Germinal center (tissue), 1 donor: ENCODE measurements around the gene INTS3.
"Not testable (repeated sequence)": the region's sequence is repeated elsewhere in the genome, so short reads cannot be mapped to it uniquely, and the experiment has no call there.

Experiments
- DNase-seq: peaks from one replicate; pipeline ENCODE4 v3.0.0; 2012; ENCODE audit warnings: mixed read lengths, low spot score

INTS3 gene

GRCh38 chr1:153763365-153764225 lies 35.7 kb downstream of the INTS3 start:
- DNase-seq = no peak

DNA sequence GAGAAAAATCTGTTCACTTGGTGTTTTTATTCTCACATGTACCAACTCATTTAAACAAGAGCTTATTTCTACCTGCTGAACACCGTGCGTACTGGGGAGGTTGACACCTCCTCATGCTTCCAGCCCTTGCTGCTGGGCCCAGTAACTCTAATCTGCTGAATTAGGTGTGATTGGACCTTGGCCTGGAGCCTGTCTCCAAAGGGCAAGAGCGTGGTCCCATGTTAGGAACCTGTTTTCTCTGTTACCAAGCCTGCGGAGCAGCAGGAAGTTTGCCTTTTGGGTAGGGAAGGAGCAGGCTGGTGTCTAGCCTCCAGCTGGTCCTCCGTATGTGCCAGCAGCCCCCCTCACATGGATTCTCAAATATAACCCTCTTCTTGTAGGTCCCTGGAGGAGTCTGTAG lies 36.5 kb downstream of the INTS3 start:
- no peak for DNase-seq

DNA sequence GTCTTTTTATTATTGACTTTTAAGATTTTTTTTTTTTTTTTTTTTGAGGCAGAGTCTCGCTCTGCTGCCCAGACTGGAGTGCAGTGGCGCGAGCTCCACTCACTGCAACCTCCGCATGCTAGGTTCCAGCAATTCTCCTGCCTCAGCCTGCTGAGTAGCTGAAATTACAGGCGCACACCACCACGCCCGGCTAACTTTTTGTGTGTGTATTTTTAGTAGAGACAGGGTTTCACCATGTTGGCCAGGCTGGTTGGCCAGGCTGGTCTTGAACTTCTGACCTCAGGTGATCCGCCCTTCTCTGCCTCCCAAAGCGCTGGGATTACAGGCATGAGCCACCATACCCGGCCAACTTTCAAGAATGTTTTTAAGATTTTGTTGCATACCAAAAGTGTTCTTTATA lies 38.8 kb downstream of the INTS3 start:
- DNase-seq = not testable (repeated sequence)

DNA sequence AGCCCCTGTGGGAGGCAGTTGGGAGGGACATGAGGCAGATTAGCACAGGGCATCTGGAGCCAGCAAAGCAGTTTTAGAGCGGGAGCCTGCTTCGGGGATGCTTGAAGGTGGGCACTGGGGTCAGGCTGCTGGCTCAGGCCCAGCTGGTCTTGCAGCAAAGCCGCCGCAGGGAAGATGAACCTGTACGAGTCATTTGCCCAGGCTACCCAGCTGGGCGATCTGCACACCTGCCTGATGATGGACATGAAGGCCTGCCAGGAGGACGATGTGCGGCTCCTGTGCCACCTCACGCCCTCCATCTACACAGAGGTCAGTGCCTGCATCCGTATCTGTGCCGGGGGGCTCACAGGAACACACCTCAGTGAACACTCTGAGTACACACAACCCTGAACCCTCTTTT lies 39.7 kb downstream of the INTS3 start:
- DNase-seq = no peak

GRCh38 chr1:153768316-153769181 lies 40.7 kb downstream of the INTS3 start:
- no peak for DNase-seq

DNA sequence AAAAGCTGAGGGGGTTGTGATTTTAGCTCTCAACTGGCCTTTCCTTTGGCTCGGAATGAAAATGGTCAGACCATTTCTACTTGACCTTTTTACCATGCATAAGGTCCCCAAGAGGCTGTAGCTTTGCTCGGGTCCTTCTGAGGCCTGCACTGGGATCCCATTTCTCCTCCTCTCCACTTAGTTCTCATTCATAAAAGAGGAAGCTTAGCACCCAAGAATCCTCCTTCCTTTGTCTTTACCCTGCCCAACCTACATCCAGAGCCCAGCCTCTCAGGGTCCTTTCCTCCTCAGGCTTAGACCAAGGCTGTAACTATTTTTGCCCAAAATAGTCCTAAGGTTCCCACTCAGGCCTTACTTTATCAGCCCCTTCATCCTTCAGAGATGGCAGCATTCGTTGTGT lies 41.4 kb downstream of the INTS3 start:
- DNase-seq = no peak

- DNase-seq = no peak
Observed at GRCh38 chr1:153770797-153771196, 42.9 kb downstream of the INTS3 start.

DNA sequence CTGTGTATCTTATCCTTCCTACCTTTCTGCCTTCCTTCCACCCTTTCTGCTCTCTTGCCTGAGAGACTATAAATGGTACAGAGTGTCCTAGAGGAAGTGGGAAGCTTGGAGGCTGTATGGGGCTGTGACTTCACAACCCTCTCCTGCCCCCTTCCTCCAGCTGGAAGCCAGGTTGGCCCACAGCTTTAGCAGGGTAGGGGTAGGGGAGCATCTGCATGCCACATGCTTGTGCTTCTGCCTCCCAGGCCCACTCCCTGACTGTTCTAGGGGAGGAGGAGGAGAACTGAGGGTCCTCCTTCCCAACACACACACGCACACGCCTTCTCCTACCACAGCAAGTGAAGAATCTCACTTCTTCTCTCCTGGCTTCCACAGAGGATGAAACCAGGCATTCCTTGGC lies 43.4 kb downstream of the INTS3 start:
- no peak for DNase-seq

DNA sequence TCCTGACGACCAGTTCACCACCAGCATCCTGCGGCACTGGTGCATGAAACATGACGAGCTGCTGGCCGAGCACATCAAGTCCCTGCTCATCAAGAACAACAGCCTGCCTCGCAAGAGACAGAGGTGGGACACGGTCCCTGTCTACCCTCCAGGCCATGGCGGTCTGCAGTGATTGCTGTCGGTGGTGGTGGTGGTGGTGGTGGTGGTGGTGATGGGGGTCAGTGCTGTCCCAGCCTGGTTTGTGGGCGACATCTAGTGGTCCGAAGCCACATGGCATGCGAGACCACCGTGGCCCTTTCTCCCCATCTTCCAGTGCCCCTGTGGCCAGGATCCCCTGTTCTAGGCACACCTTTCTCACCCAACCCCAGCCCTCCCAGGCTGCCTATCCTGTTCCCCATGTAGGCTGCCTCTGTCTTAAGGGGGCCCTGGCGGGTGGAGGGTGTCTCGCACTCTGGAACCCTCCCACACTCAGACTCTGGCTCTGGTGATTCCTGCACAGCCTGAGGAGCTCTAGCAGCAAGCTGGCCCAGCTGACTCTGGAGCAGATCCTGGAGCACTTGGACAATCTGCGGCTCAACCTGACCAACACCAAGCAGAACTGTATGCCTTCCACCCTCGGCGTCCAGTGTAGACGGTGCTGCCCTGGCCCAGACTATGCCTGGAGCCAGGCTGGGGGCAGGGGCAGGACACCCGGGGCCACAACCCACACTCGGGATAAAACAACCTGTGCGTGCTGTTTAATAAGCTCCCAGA lies 44.2 kb downstream of the INTS3 start:
- DNase-seq = no peak

DNA sequence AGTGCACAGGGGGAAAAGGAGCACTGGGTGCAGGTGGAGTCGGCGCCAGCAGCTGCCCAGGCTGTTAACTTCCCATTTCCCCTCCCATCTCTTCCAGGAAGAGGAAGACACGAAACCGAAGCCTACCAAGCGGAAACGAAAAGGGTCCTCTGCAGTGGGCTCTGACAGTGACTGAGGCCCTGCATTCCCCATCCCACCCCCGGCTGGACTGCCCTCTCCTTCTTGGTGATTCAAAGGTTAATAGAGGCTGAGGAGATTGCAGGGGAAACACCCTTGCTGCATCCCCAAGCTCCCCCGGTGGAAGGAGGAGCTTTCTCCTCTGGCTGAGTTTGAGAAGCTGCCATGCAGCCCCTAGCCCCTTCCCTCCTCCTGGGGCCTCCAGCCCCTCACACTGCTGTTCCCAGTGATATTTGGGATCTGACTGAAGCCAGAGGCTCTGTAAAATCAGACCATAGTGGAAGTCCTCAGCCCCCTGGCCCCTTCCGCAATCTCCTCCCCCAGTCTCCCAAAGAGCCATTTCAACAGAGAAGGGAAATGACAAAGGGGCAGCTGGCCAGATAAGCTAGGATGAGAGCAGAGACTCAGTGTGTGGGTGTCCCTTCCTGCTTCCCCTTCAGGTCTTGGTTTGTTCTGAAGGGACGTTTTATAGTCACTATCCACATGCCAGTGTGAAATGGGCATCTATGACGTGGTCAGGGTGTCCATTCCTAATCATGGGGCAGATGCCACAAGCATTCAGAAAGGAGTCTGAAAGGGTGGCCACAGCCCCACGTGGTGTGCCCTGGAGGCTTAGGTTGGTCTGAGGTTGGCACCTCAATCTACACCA lies 45.5 kb downstream of the INTS3 start:
- DNase-seq = no peak

GRCh38 chr1:153774026-153774595 lies 46.3 kb downstream of the INTS3 start:
- no peak for DNase-seq

DNA sequence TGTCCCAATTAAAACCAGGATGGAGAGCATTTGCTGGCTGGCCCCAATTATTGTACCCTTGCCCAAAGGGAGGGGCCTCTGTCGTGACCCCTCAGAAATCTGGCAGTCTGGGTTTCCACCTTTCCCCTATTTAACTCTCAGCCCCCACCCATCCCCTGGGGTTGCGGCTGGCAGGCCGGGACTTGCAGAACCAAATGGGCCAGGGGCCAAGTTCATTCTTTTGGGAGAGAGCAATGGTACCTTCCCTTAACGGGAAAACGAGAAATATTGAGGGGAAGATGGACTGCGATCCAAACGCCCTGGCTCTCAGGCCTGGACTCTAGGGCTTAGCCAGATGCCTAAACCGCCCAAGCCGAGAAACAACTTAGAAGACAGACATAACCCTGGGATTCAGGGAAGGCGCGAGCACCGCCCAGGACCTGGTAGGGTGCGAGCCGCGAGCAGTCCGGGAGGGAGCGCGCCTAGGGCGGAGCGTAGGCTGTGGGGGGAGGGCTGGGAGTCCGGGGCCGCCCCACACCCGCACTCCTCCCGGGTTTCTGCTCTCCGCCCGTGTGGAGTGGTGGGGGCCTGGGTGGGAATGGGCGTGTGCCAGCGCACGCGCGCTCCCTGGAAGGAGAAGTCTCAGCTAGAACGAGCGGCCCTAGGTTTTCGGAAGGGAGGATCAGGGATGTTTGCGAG lies 47.1 kb downstream of the INTS3 start, which contains the start of gene SLC27A3:
SLC27A3 (plus strand) TSS at position 628 of the 678 bp plus-strand sequence. CDS start 91 bp downstream, outside the sequence.
- peak; percentile 59 for DNase-seq

- DNase-seq = peak; percentile 74
Observed at GRCh38 chr1:153775458-153776327, 47.8 kb downstream of the INTS3 start.

DNA sequence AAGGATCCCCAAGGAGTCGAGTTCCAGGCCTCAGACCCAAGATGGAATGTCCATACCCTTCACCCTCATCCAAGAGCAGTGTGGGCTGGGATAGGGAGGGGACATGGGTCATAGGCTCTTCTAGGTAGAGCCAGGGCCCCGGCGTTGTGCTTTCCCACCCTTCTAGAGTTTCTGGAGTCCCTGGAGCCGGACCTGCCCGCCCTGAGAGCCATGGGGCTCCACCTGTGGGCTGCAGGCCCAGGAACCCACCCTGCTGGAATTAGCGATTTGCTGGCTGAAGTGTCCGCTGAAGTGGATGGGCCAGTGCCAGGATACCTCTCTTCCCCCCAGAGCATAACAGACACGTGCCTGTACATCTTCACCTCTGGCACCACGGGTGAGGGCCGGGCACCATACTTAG lies 48.5 kb downstream of the INTS3 start:
- no peak for DNase-seq

DNA sequence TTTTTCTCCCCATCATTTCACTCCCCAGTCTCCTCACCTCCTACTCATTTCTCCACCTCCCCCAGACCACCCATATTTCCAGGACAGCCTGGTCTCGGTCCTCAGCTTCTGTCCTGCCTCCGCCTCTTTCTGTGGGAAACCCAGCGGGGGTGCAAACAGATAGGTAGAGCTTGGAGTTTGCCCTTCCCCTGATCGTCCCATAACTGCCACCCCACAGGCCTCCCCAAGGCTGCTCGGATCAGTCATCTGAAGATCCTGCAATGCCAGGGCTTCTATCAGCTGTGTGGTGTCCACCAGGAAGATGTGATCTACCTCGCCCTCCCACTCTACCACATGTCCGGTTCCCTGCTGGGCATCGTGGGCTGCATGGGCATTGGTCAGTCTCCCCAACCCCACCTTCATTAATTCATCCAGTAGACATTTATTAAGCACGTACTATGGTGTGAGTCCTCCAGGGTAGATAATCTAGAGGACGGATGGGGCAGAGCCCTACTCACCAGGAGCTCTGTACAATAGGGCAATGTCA lies 49.1 kb downstream of the INTS3 start:
- DNase-seq = no peak

DNA sequence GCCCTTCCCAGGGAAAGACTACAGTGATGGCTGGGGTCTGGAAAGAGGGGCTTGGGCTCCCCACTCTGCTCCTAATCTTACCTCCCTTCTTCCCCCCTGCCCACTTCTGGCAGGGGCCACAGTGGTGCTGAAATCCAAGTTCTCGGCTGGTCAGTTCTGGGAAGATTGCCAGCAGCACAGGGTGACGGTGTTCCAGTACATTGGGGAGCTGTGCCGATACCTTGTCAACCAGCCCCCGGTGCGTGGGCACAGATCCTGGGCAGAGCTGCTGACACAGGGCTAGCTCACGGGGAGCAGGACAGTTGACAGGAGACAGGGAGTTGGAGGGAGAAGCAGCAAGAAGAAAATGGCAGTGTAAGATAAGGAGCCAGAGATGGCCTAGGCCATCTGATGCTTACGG lies 49.8 kb downstream of the INTS3 start:
- no peak for DNase-seq

DNA sequence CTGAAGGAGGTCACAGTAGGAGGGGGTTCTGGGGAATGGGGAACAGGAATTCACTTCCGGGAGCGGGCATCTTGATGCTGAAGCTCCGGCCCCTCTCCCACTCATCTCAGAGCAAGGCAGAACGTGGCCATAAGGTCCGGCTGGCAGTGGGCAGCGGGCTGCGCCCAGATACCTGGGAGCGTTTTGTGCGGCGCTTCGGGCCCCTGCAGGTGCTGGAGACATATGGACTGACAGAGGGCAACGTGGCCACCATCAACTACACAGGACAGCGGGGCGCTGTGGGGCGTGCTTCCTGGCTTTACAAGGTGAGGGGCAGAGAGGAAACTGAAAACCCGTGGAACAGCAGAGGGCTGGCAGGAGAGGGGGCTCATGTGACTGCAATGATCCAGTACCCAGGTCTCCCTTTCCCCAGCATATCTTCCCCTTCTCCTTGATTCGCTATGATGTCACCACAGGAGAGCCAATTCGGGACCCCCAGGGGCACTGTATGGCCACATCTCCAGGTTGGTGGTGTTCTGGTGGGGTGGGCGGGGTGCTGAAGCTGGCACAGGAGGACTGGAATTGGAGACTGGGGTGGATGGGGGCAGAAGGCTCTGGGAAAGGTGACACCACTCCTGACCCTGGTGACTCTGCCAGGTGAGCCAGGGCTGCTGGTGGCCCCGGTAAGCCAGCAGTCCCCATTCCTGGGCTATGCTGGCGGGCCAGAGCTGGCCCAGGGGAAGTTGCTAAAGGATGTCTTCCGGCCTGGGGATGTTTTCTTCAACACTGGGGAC lies 50.4 kb downstream of the INTS3 start:
- DNase-seq = no peak

- DNase-seq = no peak
Observed at GRCh38 chr1:153778824-153779519, 51.1 kb downstream of the INTS3 start.
